Measurements from ENCODE around the gene RCCD1.
"Not testable (repeated sequence)": the region's sequence is repeated elsewhere in the genome, so short reads cannot be mapped to it uniquely, and the experiment has no call there.

Gene RCCD1

GRCh38 chr15:90924375-90924774, 30.3 kb upstream of the RCCD1 start:
- H3K4me3 ChIP-seq (ENCODE audit: low read depth, low read length): no peak overlapping the region
- no peak for TF ChIP-seq CTCF (IDR thresholded peaks at IDR 0.05; ENCODE audit: low read depth, low read length)

GRCh38 chr15:90926766-90927165, 27.9 kb upstream of the RCCD1 start:
- H3K4me3 ChIP-seq (ENCODE audit: low read depth, low read length): not testable (repeated sequence)

- not testable (repeated sequence) for H3K4me3 ChIP-seq (ENCODE audit: low read depth, low read length)
Observed at GRCh38 chr15:90928106-90928505, 26.6 kb upstream of the RCCD1 start.

GRCh38 chr15:90929246-90930019, 25.3 kb upstream of the RCCD1 start:
- H3K4me3 ChIP-seq (ENCODE audit: low read depth, low read length): peak overlapping the region; percentile 54

GRCh38 chr15:90930861-90931574, 23.7 kb upstream of the RCCD1 start:
- H3K4me3 ChIP-seq (ENCODE audit: low read depth, low read length): no peak overlapping the region
- TF ChIP-seq CTCF (IDR thresholded peaks at IDR 0.05; ENCODE audit: low read depth, low read length): no peak

More at GRCh38 chr15:90929246-90930019, 25.3 kb upstream of the RCCD1 start:
- no peak for TF ChIP-seq CTCF (IDR thresholded peaks at IDR 0.05; ENCODE audit: low read depth, low read length)

GRCh38 chr15:90931575-90931827, 23.2 kb upstream of the RCCD1 start:
- TF ChIP-seq CTCF (IDR thresholded peaks at IDR 0.05; ENCODE audit: low read depth, low read length): no peak
- peak overlapping the region; percentile 81; the same call in 1 of the 2 replicates for H3K4me3 ChIP-seq (ENCODE audit: low read depth, low read length)

- peak; percentile 85 for TF ChIP-seq CTCF (IDR thresholded peaks at IDR 0.05; ENCODE audit: low read depth, low read length)
- H3K4me3 ChIP-seq (ENCODE audit: low read depth, low read length): peak within 1 kb of the TSS; percentile 81
Observed at GRCh38 chr15:90931828-90932659, 22.6 kb upstream of the RCCD1 start, which contains the start of gene HDDC3. Gene HDDC3, minus strand, starts transcription at chr15:90932549. Its CDS starts 9 bp downstream, at chr15:90932540.

GRCh38 chr15:90932660-90932991, 22.1 kb upstream of the RCCD1 start:
- TF ChIP-seq CTCF (IDR thresholded peaks at IDR 0.05; ENCODE audit: low read depth, low read length): no peak
- peak overlapping the region; percentile 81 for H3K4me3 ChIP-seq (ENCODE audit: low read depth, low read length)

All from WI38 (cell line).